Mammary epithelial cell (primary cell): ENCODE results near the gene RBMS3.

Experiments used
- CTCF ChIP-seq, 2 donors: IDR thresholded peaks in 1 of 2; conservative IDR thresholded peaks in 1 of 2; 2 replicates each; pipeline ENCODE4 v1.5.1; 2011 to 2012; ENCODE audit warnings: inconsistent platforms in 2 of 2, low read length in 2 of 2, mild to moderate bottlenecking in 2 of 2, control low read depth in 1 of 2, low read depth in 1 of 2; ENCODE audit not compliant: insufficient read depth in 1 of 2; ENCODE audit errors: extremely low read depth in 1 of 2
- EZH2 ChIP-seq: IDR thresholded peaks from 2 replicates; pipeline ENCODE4 v1.6.1; 2012; ENCODE audit warnings: low read length, inconsistent platforms, borderline replicate concordance

GRCh38 chr3:29932696-29933325 lies 651.9 kb downstream of the RBMS3 start:
- TF ChIP-seq CTCF (conservative IDR thresholded peaks at IDR 0.05 in 1 of 2, IDR thresholded peaks at IDR 0.05 in 1 of 2; ENCODE audit: extremely low read depth in 1 of 2, insufficient read depth in 1 of 2, low read depth in 1 of 2, low read length in 2 of 2) (no peak), EZH2 (no peak)
